Prostate gland (tissue), 2 donors: ENCODE measurements around the gene OR5H14.

Source experiments
- CTCF ChIP-seq, 4 experiments: fragments of 200-600 bp in 2 of 4; fragments of 450-650 bp in 2 of 4; sonication (generic) in 2 of 4; IDR thresholded peaks; 1 replicate in 3 of 4; 2 replicates in 1 of 4; pipeline ENCODE4 v1.5.1; 2016 to 2019; ENCODE audit warnings: antibody characterized with exemption in 4 of 4, mild to moderate bottlenecking in 2 of 4, moderate library complexity in 2 of 4
- POLR2A ChIP-seq: fragments of 450-650 bp; IDR thresholded peaks from one replicate; pipeline ENCODE4 v1.6.1; 2016; ENCODE audit warnings: antibody characterized with exemption, mild to moderate bottlenecking
- POLR2AphosphoS5 ChIP-seq: sonication (generic); formaldehyde crosslinking; IDR thresholded peaks from one replicate; pipeline ENCODE4 v1.6.1; 2017; ENCODE audit warnings: antibody characterized with exemption

- no peak for TF ChIP-seq CTCF (IDR thresholded peaks at IDR 0.05)
- no peak for TF ChIP-seq POLR2A
- peak; percentile 59 for TF ChIP-seq POLR2AphosphoS5
These were observed 37.3 kb upstream of the OR5H14 start for GRCh38 chr3:98109807-98110549.
